ENCODE measurements around the gene HMGA1. TPM values are rescaled to one million over a fixed set of nuclear protein-coding genes. Genes with fewer than 3 reads are reported as not detected.

HMGA1 gene
- total and polyA plus RNA-seq, 2 of the 13 experiments (the other 11 are each of a cell fraction or from before 2014, with no cell fraction given), result 117 to 145 TPM

DNA sequence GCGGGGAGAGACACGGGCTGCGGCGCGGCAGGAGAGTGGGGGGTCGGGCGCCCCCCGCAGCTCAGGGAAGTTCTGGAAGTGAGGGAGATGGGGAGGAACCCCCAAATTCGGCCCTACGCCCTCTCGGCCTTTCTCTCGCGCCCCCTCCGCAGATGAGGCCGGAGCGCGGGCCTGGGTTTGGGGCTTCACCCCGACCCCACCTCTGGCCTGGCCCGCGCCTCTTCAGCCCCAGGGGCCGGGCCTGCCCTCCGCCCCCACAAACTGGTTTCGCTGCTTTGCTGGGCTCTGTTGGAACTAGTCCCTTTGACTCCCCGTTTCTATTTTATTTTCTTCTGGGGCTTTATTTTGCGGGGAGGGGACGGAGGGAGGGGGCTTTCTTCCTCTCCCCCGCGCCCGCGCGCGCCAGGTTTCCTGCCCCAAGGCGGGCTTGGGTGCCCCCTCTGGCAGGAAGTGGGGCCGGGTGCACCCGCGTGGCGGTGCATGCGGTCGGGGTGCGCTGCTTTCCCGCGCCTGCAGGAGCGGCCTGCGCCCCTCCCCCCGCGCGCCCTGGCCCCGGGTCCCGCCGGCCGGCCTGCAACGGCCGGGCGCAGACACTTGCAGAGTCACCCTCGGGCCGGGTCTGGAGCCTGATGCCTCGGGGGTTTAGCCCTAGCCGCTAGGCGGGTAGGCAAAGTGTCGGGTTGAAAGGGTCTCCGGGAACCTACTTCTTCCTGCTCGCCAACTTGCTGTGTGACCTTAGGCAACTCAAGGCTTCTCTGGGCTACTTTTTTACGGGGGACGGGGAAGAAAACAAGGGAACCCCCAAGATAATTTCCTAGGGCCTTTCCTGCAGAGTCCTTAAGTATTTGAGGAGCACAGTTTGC is 1.3 kb downstream of the HMGA1 start (continued):
- TF ChIP-seq, protein P1, sequence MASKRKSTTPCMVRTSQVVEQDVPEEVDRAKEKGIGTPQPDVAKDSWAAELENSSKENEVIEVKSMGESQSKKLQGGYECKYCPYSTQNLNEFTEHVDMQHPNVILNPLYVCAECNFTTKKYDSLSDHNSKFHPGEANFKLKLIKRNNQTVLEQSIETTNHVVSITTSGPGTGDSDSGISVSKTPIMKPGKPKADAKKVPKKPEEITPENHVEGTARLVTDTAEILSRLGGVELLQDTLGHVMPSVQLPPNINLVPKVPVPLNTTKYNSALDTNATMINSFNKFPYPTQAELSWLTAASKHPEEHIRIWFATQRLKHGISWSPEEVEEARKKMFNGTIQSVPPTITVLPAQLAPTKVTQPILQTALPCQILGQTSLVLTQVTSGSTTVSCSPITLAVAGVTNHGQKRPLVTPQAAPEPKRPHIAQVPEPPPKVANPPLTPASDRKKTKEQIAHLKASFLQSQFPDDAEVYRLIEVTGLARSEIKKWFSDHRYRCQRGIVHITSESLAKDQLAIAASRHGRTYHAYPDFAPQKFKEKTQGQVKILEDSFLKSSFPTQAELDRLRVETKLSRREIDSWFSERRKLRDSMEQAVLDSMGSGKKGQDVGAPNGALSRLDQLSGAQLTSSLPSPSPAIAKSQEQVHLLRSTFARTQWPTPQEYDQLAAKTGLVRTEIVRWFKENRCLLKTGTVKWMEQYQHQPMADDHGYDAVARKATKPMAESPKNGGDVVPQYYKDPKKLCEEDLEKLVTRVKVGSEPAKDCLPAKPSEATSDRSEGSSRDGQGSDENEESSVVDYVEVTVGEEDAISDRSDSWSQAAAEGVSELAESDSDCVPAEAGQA (IDR thresholded peaks at IDR 0.05; ENCODE audit: low read depth), result no peak
- TF ChIP-seq, protein P1 (CRISPR knock-in tag; IDR thresholded peaks at IDR 0.05; ENCODE audit: borderline replicate concordance), result peak; percentile 99
- TF ChIP-seq ATAD3A (CRISPR knock-in tag; IDR thresholded peaks at IDR 0.05) (no peak), ETV6 (CRISPR knock-in tag; conservative IDR thresholded peaks at IDR 0.05) (peak; percentile 84; the same call in 1 of the 2 replicates), ZFP36 (IDR thresholded peaks at IDR 0.05; ENCODE audit: borderline replicate concordance, low read depth, low read length, partially characterized antibody) (no peak), ZNF143 (CRISPR knock-in tag; IDR thresholded peaks at IDR 0.05) (peak; percentile 45; the same call in 1 of the 2 replicates), ZNF180 (CRISPR knock-in tag; IDR thresholded peaks at IDR 0.05; ENCODE audit: borderline replicate concordance, low read depth) (no peak), FOXP1 (IDR thresholded peaks at IDR 0.05) (no peak), FOXP1 (CRISPR knock-in tag; IDR thresholded peaks at IDR 0.05) (no peak), HNRNPLL (IDR thresholded peaks at IDR 0.05; ENCODE audit: low read depth, low read length, poor library complexity, severe bottlenecking) (peak; percentile 63), HMGA1 (CRISPR knock-in tag; conservative IDR thresholded peaks at IDR 0.05) (no peak), NR3C1 (CRISPR knock-in tag; IDR thresholded peaks at IDR 0.05) (no peak), NPAS2 (CRISPR knock-in tag; IDR thresholded peaks at IDR 0.05; ENCODE audit: borderline replicate concordance) (no peak), IKZF4 (CRISPR knock-in tag; IDR thresholded peaks at IDR 0.05; ENCODE audit: borderline replicate concordance, low read depth, not compliant biosample characterization) (peak; percentile 99), SPEN (CRISPR knock-in tag; IDR thresholded peaks at IDR 0.05; ENCODE audit: low read depth) (peak; percentile 91), POLR2A (IDR thresholded peaks at IDR 0.05; ENCODE audit: insufficient read depth in 1 of 2, low read depth in 2 of 2, low read length in 2 of 2) (0 out of 4 replicates have a peak, but pooled peaks of 1 of the 2 experiments have one; percentile 13), ZNF572 (CRISPR knock-in tag; IDR thresholded peaks at IDR 0.05) (peak; percentile 84; the same call in 1 of the 2 replicates), KDM1A (CRISPR knock-in tag; IDR thresholded peaks at IDR 0.05) (no peak)
- TF ChIP-seq, protein P2, sequence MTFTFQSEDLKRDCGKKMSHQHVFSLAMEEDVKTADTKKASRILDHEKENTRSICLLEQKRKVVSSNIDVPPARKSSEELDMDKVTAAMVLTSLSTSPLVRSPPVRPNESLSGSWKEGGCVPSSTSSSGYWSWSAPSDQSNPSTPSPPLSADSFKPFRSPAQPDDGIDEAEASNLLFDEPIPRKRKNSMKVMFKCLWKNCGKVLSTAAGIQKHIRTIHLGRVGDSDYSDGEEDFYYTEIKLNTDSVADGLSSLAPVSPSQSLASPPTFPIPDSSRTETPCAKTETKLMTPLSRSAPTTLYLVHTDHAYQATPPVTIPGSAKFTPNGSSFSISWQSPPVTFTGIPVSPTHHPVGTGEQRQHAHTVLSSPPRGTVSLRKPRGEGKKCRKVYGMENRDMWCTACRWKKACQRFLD (CRISPR knock-in tag; IDR thresholded peaks at IDR 0.05; ENCODE audit: borderline replicate concordance), result peak; percentile 98
- TF ChIP-seq, protein P3, sequence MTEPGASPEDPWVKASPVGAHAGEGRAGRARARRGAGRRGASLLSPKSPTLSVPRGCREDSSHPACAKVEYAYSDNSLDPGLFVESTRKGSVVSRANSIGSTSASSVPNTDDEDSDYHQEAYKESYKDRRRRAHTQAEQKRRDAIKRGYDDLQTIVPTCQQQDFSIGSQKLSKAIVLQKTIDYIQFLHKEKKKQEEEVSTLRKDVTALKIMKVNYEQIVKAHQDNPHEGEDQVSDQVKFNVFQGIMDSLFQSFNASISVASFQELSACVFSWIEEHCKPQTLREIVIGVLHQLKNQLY (CRISPR knock-in tag; IDR thresholded peaks at IDR 0.05), result peak; percentile 81

Data from HepG2 (cell line).